ENCODE measurements around the gene PDIA6. TPM values are rescaled to one million over a fixed set of nuclear protein-coding genes. Genes with fewer than 3 reads are reported as not detected.

The PDIA6 gene
- total and polyA plus RNA-seq, 2 donors (not counting 3 experiments of a cell fraction or from before 2014, with no cell fraction given) = 335 to 424 TPM

DNA sequence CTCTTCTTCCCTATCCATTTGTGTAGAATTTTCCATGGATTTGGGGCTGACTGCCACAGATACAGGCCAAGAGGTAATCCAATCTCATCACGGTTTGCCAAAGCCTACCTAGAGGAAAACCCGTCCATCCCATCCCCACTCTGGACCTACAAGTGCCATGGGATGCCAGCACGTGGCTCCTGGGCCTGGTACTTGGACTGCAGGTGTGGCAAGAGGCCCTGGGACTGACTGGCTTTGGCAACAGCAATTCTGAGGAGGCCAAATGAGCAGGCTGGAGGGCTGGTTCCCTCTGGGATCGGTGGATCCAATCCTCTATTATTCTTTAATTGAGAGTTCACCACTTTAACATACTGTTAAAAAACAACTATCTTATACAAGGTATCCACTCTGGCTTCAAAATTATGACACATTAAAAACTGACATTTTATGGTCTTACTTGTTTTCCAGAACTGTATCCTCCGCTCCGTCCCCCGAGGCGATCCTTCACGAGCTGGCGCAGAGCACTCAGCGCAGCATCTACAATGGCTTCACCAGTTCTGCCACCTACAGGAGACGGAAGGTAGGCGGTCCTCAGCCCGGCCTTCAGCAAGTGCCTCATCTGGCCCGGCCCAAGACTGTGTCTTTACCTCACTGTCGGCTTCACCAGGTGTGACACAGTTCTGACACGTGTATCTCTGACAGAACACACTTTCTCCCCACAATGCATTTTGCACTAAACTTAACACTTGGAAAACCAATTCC lies 19.8 kb downstream of the PDIA6 start:
- Histone ChIP-seq H3K27me3 (ENCODE audit: control insufficient read depth in 2 of 2, insufficient read depth in 2 of 2, low read length in 2 of 2) (no peaks in the 10 kb centered on the region), H3K4me3 (replicated peaks in 1 of 3; ENCODE audit: insufficient read depth in 1 of 3, low read depth in 1 of 3, low read length in 3 of 3) (no peak overlapping the region), H3K4me1 (ENCODE audit: control insufficient read depth, extremely low read depth, insufficient read depth, low read length) (no peaks in the 10 kb centered on the region), H3K9ac (replicated peaks; ENCODE audit: extremely low read depth, insufficient read depth, low read length) (no peak overlapping the region), H2AFZ (ENCODE audit: low read depth, low read length) (no peak overlapping the region), H4K20me1 (replicated peaks; ENCODE audit: control insufficient read depth, extremely low read depth, insufficient read depth, low read length) (peaks cover 2% of the 10 kb centered on the region), H3K36me3 (ENCODE audit: control insufficient read depth in 2 of 2, extremely low read depth in 1 of 2, insufficient read depth in 2 of 2, low read length in 2 of 2) (peaks cover 33 to 48% of the 10 kb centered on the region in 2 experiments), H3K9me3 (replicated peaks; ENCODE audit: control insufficient read depth, insufficient read depth, low read length) (no peaks in the 10 kb centered on the region), H3K79me2 (ENCODE audit: control insufficient read depth, insufficient read depth, low read length) (peaks cover 26% of the 10 kb centered on the region), H3K27ac (ENCODE audit: insufficient read depth, low read depth, low read length) (no peak overlapping the region), H3K9me1 (replicated peaks; ENCODE audit: control insufficient read depth, extremely low read depth, insufficient read depth, low read length) (no peaks in the 10 kb centered on the region), H3K4me2 (ENCODE audit: insufficient read depth, low read length) (no peak overlapping the region)
- intact Hi-C loops (cut with micrococcal nuclease) = no loop called here
- ChIA-PET POLR2A (no interaction called here), CTCF (no interaction called here)
- BruUV-seq (replicated peaks) = no TSS peak
- dilution Hi-C loops (cut with MboI; ENCODE audit: extremely low pct_ligation_motif_present, low sequenced_read_pairs) = no loop called here
- DNase-seq (ENCODE audit: low read depth, low spot score) (no peak), FAIRE-seq (no peak)
- TF ChIP-seq, protein P1, sequence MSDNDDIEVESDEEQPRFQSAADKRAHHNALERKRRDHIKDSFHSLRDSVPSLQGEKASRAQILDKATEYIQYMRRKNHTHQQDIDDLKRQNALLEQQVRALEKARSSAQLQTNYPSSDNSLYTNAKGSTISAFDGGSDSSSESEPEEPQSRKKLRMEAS (IDR thresholded peaks at IDR 0.05; ENCODE audit: insufficient read depth, insufficient read length) = no peak
- TF ChIP-seq GATA2 (IDR thresholded peaks at IDR 0.05; ENCODE audit: insufficient read depth, insufficient read length, low read depth, low read length) = no peak
- TF ChIP-seq FOS (IDR thresholded peaks at IDR 0.05; ENCODE audit: borderline replicate concordance, insufficient read depth, low read length) = no peak
- TF ChIP-seq, protein P2, sequence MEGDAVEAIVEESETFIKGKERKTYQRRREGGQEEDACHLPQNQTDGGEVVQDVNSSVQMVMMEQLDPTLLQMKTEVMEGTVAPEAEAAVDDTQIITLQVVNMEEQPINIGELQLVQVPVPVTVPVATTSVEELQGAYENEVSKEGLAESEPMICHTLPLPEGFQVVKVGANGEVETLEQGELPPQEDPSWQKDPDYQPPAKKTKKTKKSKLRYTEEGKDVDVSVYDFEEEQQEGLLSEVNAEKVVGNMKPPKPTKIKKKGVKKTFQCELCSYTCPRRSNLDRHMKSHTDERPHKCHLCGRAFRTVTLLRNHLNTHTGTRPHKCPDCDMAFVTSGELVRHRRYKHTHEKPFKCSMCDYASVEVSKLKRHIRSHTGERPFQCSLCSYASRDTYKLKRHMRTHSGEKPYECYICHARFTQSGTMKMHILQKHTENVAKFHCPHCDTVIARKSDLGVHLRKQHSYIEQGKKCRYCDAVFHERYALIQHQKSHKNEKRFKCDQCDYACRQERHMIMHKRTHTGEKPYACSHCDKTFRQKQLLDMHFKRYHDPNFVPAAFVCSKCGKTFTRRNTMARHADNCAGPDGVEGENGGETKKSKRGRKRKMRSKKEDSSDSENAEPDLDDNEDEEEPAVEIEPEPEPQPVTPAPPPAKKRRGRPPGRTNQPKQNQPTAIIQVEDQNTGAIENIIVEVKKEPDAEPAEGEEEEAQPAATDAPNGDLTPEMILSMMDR (IDR thresholded peaks at IDR 0.05; ENCODE audit: extremely low read depth in 1 of 2, insufficient read depth in 1 of 2, low read depth in 1 of 2, low read length in 2 of 2) = no peak
- TF ChIP-seq EZH2 (IDR thresholded peaks at IDR 0.05; ENCODE audit: borderline replicate concordance, low read depth, low read length, severe bottlenecking) = no peak
- TF ChIP-seq POLR2AphosphoS5 (IDR thresholded peaks at IDR 0.05; ENCODE audit: insufficient read depth, low read depth, low read length) = no peak
- no peak for TF ChIP-seq MYC (IDR thresholded peaks at IDR 0.05; ENCODE audit: low read depth, low read length)
- no peak for TF ChIP-seq JUN (IDR thresholded peaks at IDR 0.05; ENCODE audit: borderline replicate concordance, insufficient read depth, insufficient read length, low read depth)
- no peak for TF ChIP-seq POLR2A (IDR thresholded peaks at IDR 0.05; ENCODE audit: low read depth, low read length)

All from endothelial cell of umbilical vein (primary cell).